ENCODE data around the gene ATP2B1.

DNA sequence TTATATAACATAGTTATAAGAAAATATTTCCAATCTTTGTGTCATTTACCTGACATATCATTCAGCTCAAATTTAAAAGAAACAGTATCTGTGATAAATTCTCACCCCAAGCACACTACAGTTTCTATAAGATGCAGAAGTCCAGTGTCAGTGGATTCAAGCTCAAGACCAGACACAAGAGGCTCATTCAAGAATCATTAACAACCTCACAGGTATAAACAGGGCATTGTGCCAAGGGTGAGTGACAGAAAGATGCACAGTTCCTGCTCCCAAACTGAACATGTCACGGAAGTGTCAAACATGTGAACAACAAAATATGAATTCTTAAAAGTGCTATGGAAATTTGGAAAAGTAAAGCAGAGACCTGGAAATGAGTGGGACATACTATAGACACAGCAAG is 12.8 kb downstream of the ATP2B1 start:
- TF ChIP-seq, protein P1, sequence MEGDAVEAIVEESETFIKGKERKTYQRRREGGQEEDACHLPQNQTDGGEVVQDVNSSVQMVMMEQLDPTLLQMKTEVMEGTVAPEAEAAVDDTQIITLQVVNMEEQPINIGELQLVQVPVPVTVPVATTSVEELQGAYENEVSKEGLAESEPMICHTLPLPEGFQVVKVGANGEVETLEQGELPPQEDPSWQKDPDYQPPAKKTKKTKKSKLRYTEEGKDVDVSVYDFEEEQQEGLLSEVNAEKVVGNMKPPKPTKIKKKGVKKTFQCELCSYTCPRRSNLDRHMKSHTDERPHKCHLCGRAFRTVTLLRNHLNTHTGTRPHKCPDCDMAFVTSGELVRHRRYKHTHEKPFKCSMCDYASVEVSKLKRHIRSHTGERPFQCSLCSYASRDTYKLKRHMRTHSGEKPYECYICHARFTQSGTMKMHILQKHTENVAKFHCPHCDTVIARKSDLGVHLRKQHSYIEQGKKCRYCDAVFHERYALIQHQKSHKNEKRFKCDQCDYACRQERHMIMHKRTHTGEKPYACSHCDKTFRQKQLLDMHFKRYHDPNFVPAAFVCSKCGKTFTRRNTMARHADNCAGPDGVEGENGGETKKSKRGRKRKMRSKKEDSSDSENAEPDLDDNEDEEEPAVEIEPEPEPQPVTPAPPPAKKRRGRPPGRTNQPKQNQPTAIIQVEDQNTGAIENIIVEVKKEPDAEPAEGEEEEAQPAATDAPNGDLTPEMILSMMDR (IDR thresholded peaks at IDR 0.05), result no peak
- TF ChIP-seq POLR2A (IDR thresholded peaks at IDR 0.05), result no peak

Measured in uterus (tissue), 2 donors.